OCI-LY7 (cell line): ENCODE measurements around the gene TGFBI. TPM values are rescaled to one million over a fixed set of nuclear protein-coding genes. Genes with fewer than 3 reads are reported as not detected.

Source experiments
- BruUV-seq: library from RNA; stranded (reverse); fragments of 400-500 nt; replicated peaks from 2 replicates; lab custom pipeline; 2021; lab: Mats Ljungman, UMichigan
- CTCF ChIA-PET: fragments of 300-600 bp; sonication (Branson Sonifier 250); formaldehyde crosslinking; loops from one replicate; lab custom pipeline; 2022; ENCODE audit warnings: antibody characterized with exemption; ENCODE audit not compliant: unreplicated experiment; lab: Charles Lee
- POLR2A ChIA-PET: fragments of 300-600 bp; sonication (Branson Sonifier 250); formaldehyde crosslinking; loops from one replicate; lab custom pipeline; 2022; ENCODE audit warnings: antibody characterized with exemption; lab: Charles Lee
- DNase-seq: peaks from one replicate; pipeline ENCODE4 v3.0.0-alpha.2; 2015; ENCODE audit warnings: low spot score
- H2AFZ ChIP-seq: fragments of 200-600 bp; sonication (generic), shearing (Covaris generic); 2 replicates; pipeline ENCODE4 v1.6.1; 2014; ENCODE audit warnings: mild to moderate bottlenecking, antibody characterized with exemption, low read length, moderate library complexity
- H3K27ac ChIP-seq: fragments of 200-600 bp; sonication (generic); 2 replicates; pipeline ENCODE4 v1.5.1; 2014; ENCODE audit warnings: mixed run types, low read depth, mild to moderate bottlenecking, moderate library complexity, low read length, inconsistent platforms; ENCODE audit not compliant: poor library complexity, severe bottlenecking
- H3K36me3 ChIP-seq: fragments of 200-600 bp; sonication (generic); 2 replicates; pipeline ENCODE4 v1.6.1; 2014; ENCODE audit warnings: mild to moderate bottlenecking, antibody characterized with exemption, low read length, moderate library complexity, mixed read lengths; ENCODE audit not compliant: insufficient read depth
- H3K4me1 ChIP-seq: fragments of 200-600 bp; sonication (generic); 2 replicates; pipeline ENCODE4 v1.5.1; 2014; ENCODE audit warnings: mild to moderate bottlenecking, low read length; ENCODE audit not compliant: insufficient read depth, poor library complexity, severe bottlenecking
- H3K4me2 ChIP-seq: fragments of 200-600 bp; sonication (generic); 2 replicates; pipeline ENCODE4 v1.6.1; 2014; ENCODE audit warnings: mild to moderate bottlenecking, low read length
- H3K4me3 ChIP-seq: fragments of 200-600 bp; sonication (generic); 2 replicates; pipeline ENCODE4 v1.5.1; 2014; ENCODE audit warnings: mild to moderate bottlenecking, low read depth, low read length; ENCODE audit not compliant: poor library complexity, severe bottlenecking
- H3K79me2 ChIP-seq: fragments of 200-600 bp; sonication (generic); 2 replicates; pipeline ENCODE4 v1.6.1; 2016; ENCODE audit warnings: low read depth, mild to moderate bottlenecking, low read length, moderate library complexity, mixed read lengths; ENCODE audit not compliant: insufficient read depth
- H3K9me2 ChIP-seq: fragments of 200-600 bp; sonication (generic); 2 replicates; pipeline ENCODE4 v1.6.1; 2016; ENCODE audit warnings: mild to moderate bottlenecking, low read length, mixed read lengths; ENCODE audit not compliant: insufficient read depth
- H3K9me3 ChIP-seq: fragments of 200-600 bp; sonication (generic); 2 replicates; pipeline ENCODE4 v1.6.1; 2014; ENCODE audit warnings: mild to moderate bottlenecking, mixed run types, low read length, mixed read lengths
- H4K20me1 ChIP-seq: fragments of 200-600 bp; sonication (generic); 2 replicates; pipeline ENCODE4 v1.6.1; 2014; ENCODE audit warnings: mild to moderate bottlenecking, antibody characterized with exemption, low read length, moderate library complexity, mixed read lengths; ENCODE audit not compliant: insufficient read depth
- EZH2phosphoT487 ChIP-seq: fragments of 200-600 bp; sonication (generic); IDR thresholded peaks from 2 replicates; pipeline ENCODE4 v1.6.1; 2018; ENCODE audit warnings: low read depth, borderline replicate concordance, mild to moderate bottlenecking, mixed run types, antibody characterized with exemption, low read length, moderate library complexity, mixed read lengths
- intact Hi-C: fragments of 100-400 bp; cut with micrococcal nuclease; formaldehyde crosslinking; loops from one replicate; pipeline ENCODE4 v1.10.0; 2022; ENCODE audit not compliant: unreplicated experiment
- total RNA-seq, 2 experiments: library from RNA; depleted of rRNA in 1 of 2; stranded (reverse); fragments of >200 nt in 1 of 2; shearing (Covaris generic) in 1 of 2; gene quantifications; 2 replicates each; pipeline ENCODE4 v1.2.3, GENCODE V29; 2014 to 2022
- TF ChIP-seq, protein P1 (sequence below): fragments of 200-600 bp; sonication (generic); conservative IDR thresholded peaks from 2 replicates; pipeline ENCODE4 v1.5.1; 2014; ENCODE audit warnings: mild to moderate bottlenecking, antibody characterized with exemption, low read length, moderate library complexity, mixed read lengths

The TGFBI gene
- total RNA-seq, 2 experiments from 2014 or later: not detected

DNA sequence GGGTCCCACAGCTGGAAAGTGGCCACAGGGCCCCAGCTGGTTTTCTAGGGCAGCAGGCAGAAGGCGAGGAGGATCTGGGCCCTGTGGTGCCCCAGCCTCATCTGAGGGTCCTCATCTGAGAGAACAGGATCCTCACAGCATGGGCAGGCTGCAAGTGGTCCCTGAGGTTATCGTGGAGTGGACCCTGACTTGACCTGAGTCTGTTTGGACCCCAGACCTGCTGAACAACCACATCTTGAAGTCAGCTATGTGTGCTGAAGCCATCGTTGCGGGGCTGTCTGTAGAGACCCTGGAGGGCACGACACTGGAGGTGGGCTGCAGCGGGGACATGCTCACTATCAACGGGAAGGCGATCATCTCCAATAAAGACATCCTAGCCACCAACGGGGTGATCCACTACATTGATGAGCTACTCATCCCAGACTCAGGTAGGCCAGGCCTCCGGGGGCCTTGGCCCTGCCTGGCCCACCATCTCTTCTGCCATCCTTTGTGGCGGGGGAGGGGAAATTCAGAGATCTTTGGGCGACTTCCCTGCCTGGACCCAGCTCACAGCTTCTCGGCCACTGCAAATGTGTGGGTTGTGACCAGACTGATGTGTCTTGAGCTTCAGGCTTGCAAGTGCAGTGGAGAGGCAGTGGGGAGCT lies 24.0 kb downstream of the TGFBI start:
- no peaks in the 10 kb centered on the region for H3K9me2 ChIP-seq
- ChIA-PET POLR2A (no interaction called here), CTCF (no interaction called here)
- H3K79me2 ChIP-seq: no peaks in the 10 kb centered on the region
- no peak for DNase-seq
- H2AFZ ChIP-seq: no peak overlapping the region
- no peaks in the 10 kb centered on the region for H3K9me3 ChIP-seq
- no peak overlapping the region for H3K4me2 ChIP-seq
- H3K27ac ChIP-seq: no peak overlapping the region
- H3K36me3 ChIP-seq: no peaks in the 10 kb centered on the region
- no peak overlapping the region for H3K4me3 ChIP-seq
- no peaks in the 10 kb centered on the region for H4K20me1 ChIP-seq
- intact Hi-C loops: no loop called here
- BruUV-seq: no TSS peak
- TF ChIP-seq, protein P1, sequence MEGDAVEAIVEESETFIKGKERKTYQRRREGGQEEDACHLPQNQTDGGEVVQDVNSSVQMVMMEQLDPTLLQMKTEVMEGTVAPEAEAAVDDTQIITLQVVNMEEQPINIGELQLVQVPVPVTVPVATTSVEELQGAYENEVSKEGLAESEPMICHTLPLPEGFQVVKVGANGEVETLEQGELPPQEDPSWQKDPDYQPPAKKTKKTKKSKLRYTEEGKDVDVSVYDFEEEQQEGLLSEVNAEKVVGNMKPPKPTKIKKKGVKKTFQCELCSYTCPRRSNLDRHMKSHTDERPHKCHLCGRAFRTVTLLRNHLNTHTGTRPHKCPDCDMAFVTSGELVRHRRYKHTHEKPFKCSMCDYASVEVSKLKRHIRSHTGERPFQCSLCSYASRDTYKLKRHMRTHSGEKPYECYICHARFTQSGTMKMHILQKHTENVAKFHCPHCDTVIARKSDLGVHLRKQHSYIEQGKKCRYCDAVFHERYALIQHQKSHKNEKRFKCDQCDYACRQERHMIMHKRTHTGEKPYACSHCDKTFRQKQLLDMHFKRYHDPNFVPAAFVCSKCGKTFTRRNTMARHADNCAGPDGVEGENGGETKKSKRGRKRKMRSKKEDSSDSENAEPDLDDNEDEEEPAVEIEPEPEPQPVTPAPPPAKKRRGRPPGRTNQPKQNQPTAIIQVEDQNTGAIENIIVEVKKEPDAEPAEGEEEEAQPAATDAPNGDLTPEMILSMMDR: no peak
- no peak for TF ChIP-seq EZH2phosphoT487
- H3K4me1 ChIP-seq: no peaks in the 10 kb centered on the region

- H3K4me2 ChIP-seq: no peak overlapping the region
- H3K79me2 ChIP-seq: no peaks in the 10 kb centered on the region
- ChIA-PET CTCF (no interaction called here), POLR2A (no interaction called here)
- H3K9me3 ChIP-seq: no peaks in the 10 kb centered on the region
- H3K36me3 ChIP-seq: no peaks in the 10 kb centered on the region
- H3K27ac ChIP-seq: no peak overlapping the region
- no peaks in the 10 kb centered on the region for H3K4me1 ChIP-seq
- intact Hi-C loops: no loop called here
- TF ChIP-seq, protein P1: no peak
- TF ChIP-seq EZH2phosphoT487: no peak
- H4K20me1 ChIP-seq: no peaks in the 10 kb centered on the region
- H3K4me3 ChIP-seq: no peak overlapping the region
- no TSS peak for BruUV-seq
- H3K9me2 ChIP-seq: no peaks in the 10 kb centered on the region
- H2AFZ ChIP-seq: no peak overlapping the region
- DNase-seq: no peak
Measured at GRCh38 chr5:136053336-136054141, 24.8 kb downstream of the TGFBI start.
